HEK293 (cell line): ENCODE data around the gene NPRL2.
A peak's percentile ranks its signal among the peaks of the same experiment; 100 is the strongest.

Experiments
- CTCF ChIA-PET: fragments of 350-600 bp; formaldehyde crosslinking; extraction: SDS; loops from one replicate; lab custom pipeline; 2021; ENCODE audit warnings: antibody characterized with exemption; lab: Yijun Ruan, JAX
- POLR2A ChIA-PET: fragments of 300-600 bp; formaldehyde crosslinking; extraction: SDS; loops from one replicate; lab custom pipeline; 2020; ENCODE audit warnings: antibody characterized with exemption, inconsistent platforms; lab: Yijun Ruan, JAX
- H3K27ac ChIP-seq: fragments of 200-500 bp; sonication (Bioruptor generic); 2 replicates; pipeline ENCODE4 v1.5.1; 2014; ENCODE audit warnings: low read depth, low read length, control low read depth, inconsistent platforms; ENCODE audit errors: extremely low read depth
- H3K36me3 ChIP-seq, 2 experiments: fragments of 200-500 bp in 1 of 2; sonication (Bioruptor generic) in 1 of 2; 1 replicate in 1 of 2; 2 replicates in 1 of 2; pipeline ENCODE4 v1.5.1; 2014 to 2017; ENCODE audit warnings: inconsistent platforms in 2 of 2, low read length in 2 of 2; ENCODE audit not compliant: control insufficient read depth in 2 of 2, insufficient read depth in 1 of 2
- H3K4me1 ChIP-seq: fragments of 200-500 bp; sonication (Bioruptor generic); 2 replicates; pipeline ENCODE4 v1.5.1; 2014; ENCODE audit warnings: mild to moderate bottlenecking, low read length, inconsistent platforms; ENCODE audit not compliant: control insufficient read depth, insufficient read depth
- H3K4me3 ChIP-seq: 2 replicates; pipeline ENCODE4 v1.5.1; 2011; ENCODE audit warnings: low read depth, mild to moderate bottlenecking, control low read depth, low read length, moderate library complexity
- H3K9me3 ChIP-seq: fragments of 200-500 bp; sonication (Bioruptor generic); 2 replicates; pipeline ENCODE4 v1.5.1; 2014; ENCODE audit warnings: low read depth, low read length, inconsistent platforms; ENCODE audit not compliant: control insufficient read depth, insufficient read depth
- GLIS2 ChIP-seq: fragments of 450-650 bp; formaldehyde crosslinking; IDR thresholded peaks from 2 replicates; pipeline ENCODE4 v1.5.1; 2016; ENCODE audit warnings: missing biosample characterization, missing genetic modification characterization
- OVOL3 ChIP-seq: fragments of 450-650 bp; formaldehyde crosslinking; IDR thresholded peaks from 2 replicates; pipeline ENCODE4 v1.5.1; 2016; ENCODE audit warnings: missing biosample characterization, missing genetic modification characterization
- SCRT1 ChIP-seq: fragments of 450-650 bp; formaldehyde crosslinking; IDR thresholded peaks from 2 replicates; pipeline ENCODE4 v1.5.1; 2016; ENCODE audit warnings: missing biosample characterization, missing genetic modification characterization, borderline replicate concordance
- ZBTB20 ChIP-seq: fragments of 450-650 bp; formaldehyde crosslinking; IDR thresholded peaks from 2 replicates; pipeline ENCODE4 v1.5.1; 2016; ENCODE audit warnings: missing biosample characterization, missing genetic modification characterization
- ZFHX2 ChIP-seq: fragments of 450-650 bp; formaldehyde crosslinking; conservative IDR thresholded peaks from 2 replicates; pipeline ENCODE4 v1.5.1; 2016; ENCODE audit warnings: missing biosample characterization, missing genetic modification characterization
- ZFP69B ChIP-seq: fragments of 450-650 bp; formaldehyde crosslinking; IDR thresholded peaks from 2 replicates; pipeline ENCODE4 v1.5.1; 2016; ENCODE audit warnings: missing biosample characterization, missing genetic modification characterization
- ZIC2 ChIP-seq: fragments of 450-650 bp; formaldehyde crosslinking; IDR thresholded peaks from 2 replicates; pipeline ENCODE4 v1.5.1; 2016; ENCODE audit warnings: missing biosample characterization, missing genetic modification characterization
- ZNF169 ChIP-seq: fragments of 450-650 bp; formaldehyde crosslinking; IDR thresholded peaks from 2 replicates; pipeline ENCODE4 v1.5.1; 2016; ENCODE audit warnings: missing biosample characterization, missing genetic modification characterization
- ZNF274 ChIP-seq, 2 experiments: fragments of 200-500 bp in 1 of 2; fragments of 450-650 bp in 1 of 2; sonication (Bioruptor generic) in 1 of 2; formaldehyde crosslinking in 1 of 2; IDR thresholded peaks; 2 replicates each; pipeline versions ENCODE4 v1.5.1 to v1.6.1; 2014 to 2016; ENCODE audit warnings: borderline replicate concordance in 1 of 2, inconsistent platforms in 1 of 2, low read length in 1 of 2, missing biosample characterization in 1 of 2, missing genetic modification characterization in 1 of 2
- ZNF529 ChIP-seq: fragments of 450-650 bp; formaldehyde crosslinking; IDR thresholded peaks from 2 replicates; pipeline ENCODE4 v1.5.1; 2017; ENCODE audit warnings: missing genetic modification characterization, missing biosample characterization; ENCODE audit not compliant: insufficient replicate concordance
- ZNF548 ChIP-seq: fragments of 450-650 bp; formaldehyde crosslinking; IDR thresholded peaks from 2 replicates; pipeline ENCODE4 v1.5.1; 2016; ENCODE audit warnings: missing biosample characterization, missing genetic modification characterization
- ZNF610 ChIP-seq: fragments of 450-650 bp; formaldehyde crosslinking; IDR thresholded peaks from 2 replicates; pipeline ENCODE4 v1.5.1; 2016; ENCODE audit warnings: missing biosample characterization, missing genetic modification characterization, borderline replicate concordance
- ZNF626 ChIP-seq: fragments of 450-650 bp; sonication (Bioruptor Pico); formaldehyde crosslinking; IDR thresholded peaks from 2 replicates; pipeline ENCODE4 v1.5.1; 2018; ENCODE audit warnings: missing biosample characterization, missing genetic modification characterization, inconsistent platforms
- ZNF664 ChIP-seq: fragments of 450-650 bp; formaldehyde crosslinking; IDR thresholded peaks from 2 replicates; pipeline ENCODE4 v1.5.1; 2016; ENCODE audit warnings: missing biosample characterization, missing genetic modification characterization
- ZNF670 ChIP-seq: fragments of 450-650 bp; formaldehyde crosslinking; IDR thresholded peaks from 2 replicates; pipeline ENCODE4 v1.5.1; 2016; ENCODE audit warnings: missing biosample characterization, missing genetic modification characterization, low read depth
- ZNF701 ChIP-seq: fragments of 450-650 bp; formaldehyde crosslinking; IDR thresholded peaks from 2 replicates; pipeline ENCODE4 v1.5.1; 2016; ENCODE audit warnings: missing biosample characterization, missing genetic modification characterization

The NPRL2 gene

GRCh38 chr3:50323614-50324199 lies 26.9 kb downstream of the NPRL2 start:
- Histone ChIP-seq H3K4me3 (no peak overlapping the region), H3K4me1 (no peaks in the 10 kb centered on the region), H3K36me3 (peaks cover 3 to 50% of the 10 kb centered on the region in 2 experiments; a peak in 2 of 3 replicates), H3K27ac (no peak overlapping the region), H3K9me3 (no peaks in the 10 kb centered on the region)
- CTCF ChIA-PET: interaction anchor here (0.6 to 3.0 kb wide), 13 partner anchors 10 to 129 kb away, joined by 3 to 21 read pairs (median 5); partner anchors contain the start of genes HYAL3, LSMEM2 and NAA80
- POLR2A ChIA-PET: interaction anchor here (0.9 to 2.8 kb wide), 5 partner anchors 14 to 129 kb away, joined by 3 to 12 read pairs (median 5); partner anchors contain the start of genes HYAL3 and NAA80
- TF ChIP-seq ZNF610 (tag by site-specific recombination): no peak
- peak; percentile 35; the same call in 1 of the 2 replicates for TF ChIP-seq GLIS2 (tag by site-specific recombination)
- TF ChIP-seq ZNF626 (tag by site-specific recombination): no peak
- 0 out of 2 replicates have a peak, but pooled peaks have one; percentile 38 for TF ChIP-seq ZIC2 (tag by site-specific recombination)
- TF ChIP-seq ZNF664 (tag by site-specific recombination): no peak

GRCh38 chr3:50323092-50323600 lies 27.4 kb downstream of the NPRL2 start:
- CTCF ChIA-PET: interaction anchor here (0.6 to 3.0 kb wide), 6 partner anchors 11 to 1107 kb away, joined by 3 to 21 read pairs (median 4); partner anchors contain the start of genes HYAL3 and NAA80
- POLR2A ChIA-PET: interaction anchor here (2.5 to 3.2 kb wide), 3 partner anchors 14 to 27 kb away, joined by 7 to 17 read pairs (median 12); partner anchors contain the start of genes HYAL3 and NAA80
- TF ChIP-seq ZBTB20 (tag by site-specific recombination): peak; percentile 88
- TF ChIP-seq ZNF548 (tag by site-specific recombination): no peak
- no peaks in the 10 kb centered on the region for H3K9me3 ChIP-seq
- no peak overlapping the region for H3K4me3 ChIP-seq
- no peaks in the 10 kb centered on the region for H3K4me1 ChIP-seq
- H3K36me3 ChIP-seq: peaks cover 3 to 55% of the 10 kb centered on the region in 2 experiments; a peak in 2 of 3 replicates
- H3K27ac ChIP-seq: no peak overlapping the region

GRCh38 chr3:50322386-50323091 lies 28.0 kb downstream of the NPRL2 start, which contains the start of gene HYAL2:
Gene HYAL2, minus strand, starts transcription at chr3:50322745. Its CDS starts 2,256 bp downstream, at chr3:50320489.
- Histone ChIP-seq H3K4me3 (peak within 1 kb of the TSS; percentile 62), H3K4me1 (no peaks in the 10 kb centered on the region), H3K36me3 (peaks cover 3 to 59% of the 10 kb centered on the region in 2 experiments; a peak in 2 of 3 replicates), H3K27ac (peak within 1 kb of the TSS; percentile 95), H3K9me3 (no peaks in the 10 kb centered on the region)
- POLR2A ChIA-PET: interaction anchor here (2.5 to 3.2 kb wide), 3 partner anchors 15 to 27 kb away, joined by 7 to 17 read pairs (median 12); partner anchors contain the start of genes HYAL3 and NAA80
- no peak for TF ChIP-seq ZNF274 (IDR thresholded peaks at IDR 0.05; ENCODE audit: low read length)
- no peak for TF ChIP-seq ZNF274 (tag by site-specific recombination; IDR thresholded peaks at IDR 0.05; ENCODE audit: borderline replicate concordance)
- TF ChIP-seq ZFHX2: peak; percentile 15; the same call in 1 of the 2 replicates
- CTCF ChIA-PET: interaction anchor here (0.5 to 3.0 kb wide), 8 partner anchors 11 to 1200 kb away, joined by 3 to 21 read pairs (median 4); partner anchors contain the start of genes HYAL3 and NAA80

GRCh38 chr3:50322115-50322385 lies 28.5 kb downstream of the NPRL2 start:
- no peak overlapping the region; the same call in 1 of the 2 replicates for H3K27ac ChIP-seq
- ChIA-PET CTCF (interaction anchor here (0.5 to 1.7 kb wide), 5 partner anchors 11 to 1200 kb away, joined by 3 to 7 read pairs (median 4); partner anchors contain the start of genes HYAL3 and NAA80), POLR2A (interaction anchor here (0.7 to 3.2 kb wide), 3 partner anchors 15 to 30 kb away, joined by 3 to 17 read pairs (median 7); partner anchors contain the start of gene IFRD2)
- H3K36me3 ChIP-seq: peaks cover 3 to 63% of the 10 kb centered on the region in 2 experiments; a peak in 2 of 3 replicates
- peaks cover 2% of the 10 kb centered on the region; the same call in 1 of the 2 replicates for H3K4me1 ChIP-seq
- no peak overlapping the region for H3K4me3 ChIP-seq
- TF ChIP-seq ZNF670 (no peak), SCRT1 (tag by site-specific recombination) (no peak), ZNF701 (no peak), ZNF529 (tag by site-specific recombination) (no peak), ZNF274 (IDR thresholded peaks at IDR 0.05; ENCODE audit: low read length) (no peak), ZNF274 (tag by site-specific recombination; IDR thresholded peaks at IDR 0.05; ENCODE audit: borderline replicate concordance) (no peak), OVOL3 (tag by site-specific recombination) (no peak), ZNF169 (tag by site-specific recombination) (no peak), ZFP69B (tag by site-specific recombination) (no peak)
- TF ChIP-seq, all 188 proteins: peak for 0
- no peaks in the 10 kb centered on the region for H3K9me3 ChIP-seq
